Mesothelial cell of epicardium (in vitro differentiated cells): ENCODE measurements around the gene TMEM163. TPM values are rescaled to one million over a fixed set of nuclear protein-coding genes. Genes with fewer than 3 reads are reported as not detected.

ENCODE experiments used
- DNase-seq, 2 experiments: peaks; one replicate each; pipeline ENCODE4 v3.0.0; 2021; ENCODE audit warnings: low spot score in 2 of 2; ENCODE audit not compliant: unreplicated experiment in 2 of 2
- H3K27ac Mint-ChIP-seq: 2 replicates; pipeline ENCODE4 v1.8.0; 2021; ENCODE audit warnings: mixed read lengths
- H3K27me3 Mint-ChIP-seq: 2 replicates; pipeline ENCODE4 v1.8.0; 2021; ENCODE audit warnings: low read depth, mixed read lengths
- H3K36me3 Mint-ChIP-seq: 2 replicates; pipeline ENCODE4 v1.8.0; 2021; ENCODE audit warnings: mixed read lengths
- H3K4me1 Mint-ChIP-seq: 2 replicates; pipeline ENCODE4 v1.8.0; 2021; ENCODE audit warnings: mixed read lengths
- H3K4me3 Mint-ChIP-seq: 2 replicates; pipeline ENCODE4 v1.8.0; 2021; ENCODE audit warnings: mild to moderate bottlenecking, moderate library complexity, mixed read lengths
- H3K9me3 Mint-ChIP-seq: 2 replicates; pipeline ENCODE4 v1.8.0; 2021; ENCODE audit warnings: mixed read lengths
- CTCF ChIP-seq: fragments of 200-600 bp; sonication (generic); IDR thresholded peaks from one replicate; pipeline ENCODE4 v1.5.0; 2021; ENCODE audit warnings: antibody characterized with exemption; ENCODE audit not compliant: unreplicated experiment
- total RNA-seq: library from RNA; stranded (reverse); gene quantifications from 3 replicates; pipeline ENCODE4 v1.2.1, GENCODE V29; 2021

Gene TMEM163
- total RNA-seq, 1 donor from 2014 or later = 0.47 TPM

- no peak overlapping the region for H3K4me3 Mint-ChIP-seq
- DNase-seq = no peak
- H3K9me3 Mint-ChIP-seq = no peaks in the 10 kb centered on the region
- no peaks in the 10 kb centered on the region for H3K4me1 Mint-ChIP-seq
- peaks cover 13% of the 10 kb centered on the region for H3K27me3 Mint-ChIP-seq
- no peak for TF ChIP-seq CTCF
- H3K27ac Mint-ChIP-seq = no peak overlapping the region
- no peaks in the 10 kb centered on the region for H3K36me3 Mint-ChIP-seq
These were observed 84.6 kb downstream of the TMEM163 start for GRCh38 chr2:134634054-134634753.

GRCh38 chr2:134630504-134631159 lies 88.2 kb downstream of the TMEM163 start:
- no peak for TF ChIP-seq CTCF
- Mint-ChIP-seq H3K4me3 (no peak overlapping the region), H3K4me1 (no peaks in the 10 kb centered on the region), H3K36me3 (no peaks in the 10 kb centered on the region), H3K27me3 (peaks cover 13% of the 10 kb centered on the region), H3K27ac (no peak overlapping the region), H3K9me3 (no peaks in the 10 kb centered on the region)
- DNase-seq = no peak

- Mint-ChIP-seq H3K9me3 (no peaks in the 10 kb centered on the region), H3K27me3 (peaks cover 4% of the 10 kb centered on the region), H3K4me3 (no peak overlapping the region), H3K4me1 (no peaks in the 10 kb centered on the region), H3K27ac (no peak overlapping the region), H3K36me3 (no peaks in the 10 kb centered on the region)
- TF ChIP-seq CTCF = no peak
- no peak for DNase-seq
These were observed 90.3 kb downstream of the TMEM163 start for GRCh38 chr2:134628453-134628852.

GRCh38 chr2:134626781-134627180 lies 92.0 kb downstream of the TMEM163 start:
- no peaks in the 10 kb centered on the region for H3K36me3 Mint-ChIP-seq
- no peaks in the 10 kb centered on the region for H3K4me1 Mint-ChIP-seq
- peaks cover 3% of the 10 kb centered on the region for H3K27me3 Mint-ChIP-seq
- no peak overlapping the region for H3K4me3 Mint-ChIP-seq
- no peaks in the 10 kb centered on the region for H3K9me3 Mint-ChIP-seq
- no peak for TF ChIP-seq CTCF
- no peak for DNase-seq
- H3K27ac Mint-ChIP-seq = no peak overlapping the region

GRCh38 chr2:134625311-134625710 lies 93.5 kb downstream of the TMEM163 start:
- Mint-ChIP-seq H3K36me3 (no peaks in the 10 kb centered on the region), H3K27ac (no peak overlapping the region), H3K4me3 (no peak overlapping the region), H3K27me3 (peaks cover 3% of the 10 kb centered on the region), H3K9me3 (no peaks in the 10 kb centered on the region), H3K4me1 (no peaks in the 10 kb centered on the region)
- no peak for DNase-seq
- TF ChIP-seq CTCF = no peak
